WTC11 (cell line): ENCODE results near the gene TMEM185A. TPM values are rescaled to one million over a fixed set of nuclear protein-coding genes. Genes with fewer than 3 reads are reported as not detected.

Experiments
- ATAC-seq: fragments of 200-7000 bp; cut with Tn5 transposase; 2 replicates; pipeline ENCODE4 v1.10.0; 2021; ENCODE audit warnings: mild to moderate bottlenecking, moderate library complexity
- CTCF ChIA-PET: fragments of 300-600 bp; sonication (Branson Sonifier 250); formaldehyde crosslinking; loops from one replicate; lab custom pipeline; 2021; ENCODE audit warnings: antibody characterized with exemption; lab: Charles Lee
- POLR2A ChIA-PET: fragments of 350-600 bp; sonication (Branson Sonifier 250); formaldehyde crosslinking; loops from one replicate; lab custom pipeline; 2021; ENCODE audit warnings: antibody characterized with exemption; lab: Charles Lee
- DNase-seq: peaks from one replicate; pipeline ENCODE4 v3.0.0; 2021; ENCODE audit warnings: low spot score
- H3K27ac Mint-ChIP-seq: 2 replicates; pipeline ENCODE4 v1.8.0; 2021; ENCODE audit warnings: mixed read lengths
- H3K27me3 Mint-ChIP-seq: 2 replicates; pipeline ENCODE4 v1.8.0; 2021; ENCODE audit warnings: low read depth, mild to moderate bottlenecking, moderate library complexity, mixed read lengths
- H3K36me3 Mint-ChIP-seq: 2 replicates; pipeline ENCODE4 v1.8.0; 2021; ENCODE audit warnings: mixed read lengths
- H3K4me1 Mint-ChIP-seq: 2 replicates; pipeline ENCODE4 v1.8.0; 2022; ENCODE audit warnings: mixed read lengths
- H3K4me3 Mint-ChIP-seq: 2 replicates; pipeline ENCODE4 v1.8.0; 2021; ENCODE audit warnings: mild to moderate bottlenecking, moderate library complexity, mixed read lengths
- H3K9me3 Mint-ChIP-seq: 2 replicates; pipeline ENCODE4 v1.8.0; 2021; ENCODE audit warnings: mixed read lengths
- CREM ChIP-seq: sonication (generic); formaldehyde crosslinking; IDR thresholded peaks from 2 replicates; pipeline ENCODE4 v1.8.1; 2022; ENCODE audit warnings: mild to moderate bottlenecking, missing genetic modification reagents, moderate library complexity
- JAZF1 ChIP-seq: fragments of 250-450 bp; sonication (Bioruptor Pico); IDR thresholded peaks from 2 replicates; pipeline ENCODE4 v1.9.0; 2021; ENCODE audit warnings: moderate library complexity, mild to moderate bottlenecking, inconsistent platforms
- KAT7 ChIP-seq: sonication (generic); formaldehyde crosslinking; IDR thresholded peaks from 2 replicates; pipeline ENCODE4 v1.8.1; 2023; ENCODE audit warnings: missing genetic modification reagents, mild to moderate bottlenecking, borderline replicate concordance
- RORB ChIP-seq: fragments of 250-450 bp; sonication (Bioruptor Pico); IDR thresholded peaks from 2 replicates; pipeline ENCODE4 v1.9.0; 2021; ENCODE audit warnings: mild to moderate bottlenecking
- SOX15 ChIP-seq: fragments of 250-450 bp; sonication (Bioruptor Pico); IDR thresholded peaks from 2 replicates; pipeline ENCODE4 v1.9.0; 2021; ENCODE audit warnings: mild to moderate bottlenecking
- TCF7 ChIP-seq: sonication (generic); formaldehyde crosslinking; IDR thresholded peaks from 2 replicates; pipeline ENCODE4 v1.8.0; 2022; ENCODE audit warnings: mild to moderate bottlenecking, low read depth, missing genetic modification reagents, moderate library complexity
- TEAD1 ChIP-seq: sonication (generic); formaldehyde crosslinking; IDR thresholded peaks from 2 replicates; pipeline ENCODE4 v1.8.0; 2022; ENCODE audit warnings: mild to moderate bottlenecking, missing genetic modification reagents
- ZBTB21 ChIP-seq: sonication (generic); formaldehyde crosslinking; IDR thresholded peaks from 2 replicates; pipeline ENCODE4 v1.8.1; 2023; ENCODE audit warnings: mild to moderate bottlenecking, missing genetic modification reagents, borderline replicate concordance
- ZNF219 ChIP-seq: sonication (generic); formaldehyde crosslinking; IDR thresholded peaks from 2 replicates; pipeline ENCODE4 v1.8.0; 2023; ENCODE audit warnings: missing genetic modification reagents, mild to moderate bottlenecking, borderline replicate concordance
- ZNF232 ChIP-seq: sonication (generic); formaldehyde crosslinking; IDR thresholded peaks from 2 replicates; pipeline ENCODE4 v1.8.0; 2022; ENCODE audit warnings: mild to moderate bottlenecking, missing genetic modification reagents
- ZNF416 ChIP-seq: fragments of 250-450 bp; sonication (Bioruptor Pico); IDR thresholded peaks from 2 replicates; pipeline ENCODE4 v1.9.0; 2021; ENCODE audit warnings: mild to moderate bottlenecking, inconsistent platforms
- total RNA-seq: library from RNA; stranded (reverse); gene quantifications from 3 replicates; pipeline ENCODE4 v1.2.3, GENCODE V29; 2021
- TF ChIP-seq, protein P1 (sequence below): fragments of 250-450 bp; sonication (Bioruptor Pico); IDR thresholded peaks from 2 replicates; pipeline ENCODE4 v1.9.0; 2021; ENCODE audit warnings: mild to moderate bottlenecking
- TF ChIP-seq, protein P2 (sequence below): sonication (generic); formaldehyde crosslinking; IDR thresholded peaks from 2 replicates; pipeline ENCODE4 v1.8.1; 2023; ENCODE audit warnings: mild to moderate bottlenecking, missing genetic modification reagents, borderline replicate concordance
- TF ChIP-seq, protein P3 (sequence below): sonication (generic); formaldehyde crosslinking; IDR thresholded peaks from 2 replicates; pipeline ENCODE4 v1.8.0; 2022; ENCODE audit warnings: mild to moderate bottlenecking, missing genetic modification reagents
- TF ChIP-seq, protein P4 (sequence below): sonication (generic); formaldehyde crosslinking; conservative IDR thresholded peaks from 2 replicates; pipeline ENCODE4 v1.8.1; 2023; ENCODE audit warnings: mild to moderate bottlenecking, low read depth, missing genetic modification reagents, moderate library complexity
- TF ChIP-seq, protein P5 (sequence below): sonication (generic); formaldehyde crosslinking; IDR thresholded peaks from 2 replicates; pipeline ENCODE4 v1.8.1; 2022; ENCODE audit warnings: mild to moderate bottlenecking, missing genetic modification reagents, moderate library complexity, borderline replicate concordance
- TF ChIP-seq, protein P6 (sequence below): sonication (generic); formaldehyde crosslinking; IDR thresholded peaks from 2 replicates; pipeline ENCODE4 v1.8.1; 2023; ENCODE audit warnings: mild to moderate bottlenecking, missing genetic modification reagents, moderate library complexity
- TF ChIP-seq, protein P7 (sequence below): fragments of 250-450 bp; sonication (Bioruptor Pico); IDR thresholded peaks from 2 replicates; pipeline ENCODE4 v1.8.0; 2021; ENCODE audit warnings: mild to moderate bottlenecking
- TF ChIP-seq, protein P8 (sequence below): sonication (generic); formaldehyde crosslinking; IDR thresholded peaks from 2 replicates; pipeline ENCODE4 v1.8.0; 2022; ENCODE audit warnings: missing genetic modification reagents

Gene TMEM185A
- total RNA-seq, 1 experiment from 2014 or later, result 20.2 TPM

DNA sequence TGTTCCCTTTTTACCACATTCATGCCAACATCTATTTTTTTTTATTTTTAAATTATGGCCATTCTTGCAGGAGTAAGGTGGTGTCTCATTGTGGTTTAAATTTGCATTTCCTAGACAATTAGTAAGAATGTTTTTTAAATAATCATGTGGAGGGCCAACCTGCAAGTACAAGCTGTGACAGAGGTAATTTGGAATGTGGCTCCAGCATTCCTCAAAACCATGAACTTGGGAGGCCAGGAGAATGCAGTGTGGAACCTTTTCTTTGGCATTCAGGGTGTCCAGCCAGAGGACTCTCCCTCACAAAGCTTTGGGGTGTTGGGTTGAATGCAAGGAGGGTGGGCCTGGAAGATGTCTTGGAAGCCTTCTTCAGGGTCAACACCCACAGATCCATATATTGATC is 7.3 kb upstream of the TMEM185A start:
- TF ChIP-seq, protein P1, sequence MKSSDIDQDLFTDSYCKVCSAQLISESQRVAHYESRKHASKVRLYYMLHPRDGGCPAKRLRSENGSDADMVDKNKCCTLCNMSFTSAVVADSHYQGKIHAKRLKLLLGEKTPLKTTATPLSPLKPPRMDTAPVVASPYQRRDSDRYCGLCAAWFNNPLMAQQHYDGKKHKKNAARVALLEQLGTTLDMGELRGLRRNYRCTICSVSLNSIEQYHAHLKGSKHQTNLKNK, result no peak
- TF ChIP-seq, protein P2, sequence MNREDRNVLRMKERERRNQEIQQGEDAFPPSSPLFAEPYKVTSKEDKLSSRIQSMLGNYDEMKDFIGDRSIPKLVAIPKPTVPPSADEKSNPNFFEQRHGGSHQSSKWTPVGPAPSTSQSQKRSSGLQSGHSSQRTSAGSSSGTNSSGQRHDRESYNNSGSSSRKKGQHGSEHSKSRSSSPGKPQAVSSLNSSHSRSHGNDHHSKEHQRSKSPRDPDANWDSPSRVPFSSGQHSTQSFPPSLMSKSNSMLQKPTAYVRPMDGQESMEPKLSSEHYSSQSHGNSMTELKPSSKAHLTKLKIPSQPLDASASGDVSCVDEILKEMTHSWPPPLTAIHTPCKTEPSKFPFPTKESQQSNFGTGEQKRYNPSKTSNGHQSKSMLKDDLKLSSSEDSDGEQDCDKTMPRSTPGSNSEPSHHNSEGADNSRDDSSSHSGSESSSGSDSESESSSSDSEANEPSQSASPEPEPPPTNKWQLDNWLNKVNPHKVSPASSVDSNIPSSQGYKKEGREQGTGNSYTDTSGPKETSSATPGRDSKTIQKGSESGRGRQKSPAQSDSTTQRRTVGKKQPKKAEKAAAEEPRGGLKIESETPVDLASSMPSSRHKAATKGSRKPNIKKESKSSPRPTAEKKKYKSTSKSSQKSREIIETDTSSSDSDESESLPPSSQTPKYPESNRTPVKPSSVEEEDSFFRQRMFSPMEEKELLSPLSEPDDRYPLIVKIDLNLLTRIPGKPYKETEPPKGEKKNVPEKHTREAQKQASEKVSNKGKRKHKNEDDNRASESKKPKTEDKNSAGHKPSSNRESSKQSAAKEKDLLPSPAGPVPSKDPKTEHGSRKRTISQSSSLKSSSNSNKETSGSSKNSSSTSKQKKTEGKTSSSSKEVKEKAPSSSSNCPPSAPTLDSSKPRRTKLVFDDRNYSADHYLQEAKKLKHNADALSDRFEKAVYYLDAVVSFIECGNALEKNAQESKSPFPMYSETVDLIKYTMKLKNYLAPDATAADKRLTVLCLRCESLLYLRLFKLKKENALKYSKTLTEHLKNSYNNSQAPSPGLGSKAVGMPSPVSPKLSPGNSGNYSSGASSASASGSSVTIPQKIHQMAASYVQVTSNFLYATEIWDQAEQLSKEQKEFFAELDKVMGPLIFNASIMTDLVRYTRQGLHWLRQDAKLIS, result no peak
- TF ChIP-seq ZNF219 (CRISPR knock-in tag) (no peak), ZNF232 (CRISPR knock-in tag) (no peak), SOX15 (CRISPR knock-in tag) (no peak), ZBTB21 (CRISPR knock-in tag) (no peak), TEAD1 (no peak), KAT7 (no peak), JAZF1 (CRISPR knock-in tag) (no peak), RORB (CRISPR knock-in tag) (no peak), CREM (no peak), TCF7 (CRISPR knock-in tag) (no peak), ZNF416 (CRISPR knock-in tag) (no peak)
- TF ChIP-seq, protein P3, sequence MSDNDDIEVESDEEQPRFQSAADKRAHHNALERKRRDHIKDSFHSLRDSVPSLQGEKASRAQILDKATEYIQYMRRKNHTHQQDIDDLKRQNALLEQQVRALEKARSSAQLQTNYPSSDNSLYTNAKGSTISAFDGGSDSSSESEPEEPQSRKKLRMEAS, result no peak
- TF ChIP-seq, protein P4, sequence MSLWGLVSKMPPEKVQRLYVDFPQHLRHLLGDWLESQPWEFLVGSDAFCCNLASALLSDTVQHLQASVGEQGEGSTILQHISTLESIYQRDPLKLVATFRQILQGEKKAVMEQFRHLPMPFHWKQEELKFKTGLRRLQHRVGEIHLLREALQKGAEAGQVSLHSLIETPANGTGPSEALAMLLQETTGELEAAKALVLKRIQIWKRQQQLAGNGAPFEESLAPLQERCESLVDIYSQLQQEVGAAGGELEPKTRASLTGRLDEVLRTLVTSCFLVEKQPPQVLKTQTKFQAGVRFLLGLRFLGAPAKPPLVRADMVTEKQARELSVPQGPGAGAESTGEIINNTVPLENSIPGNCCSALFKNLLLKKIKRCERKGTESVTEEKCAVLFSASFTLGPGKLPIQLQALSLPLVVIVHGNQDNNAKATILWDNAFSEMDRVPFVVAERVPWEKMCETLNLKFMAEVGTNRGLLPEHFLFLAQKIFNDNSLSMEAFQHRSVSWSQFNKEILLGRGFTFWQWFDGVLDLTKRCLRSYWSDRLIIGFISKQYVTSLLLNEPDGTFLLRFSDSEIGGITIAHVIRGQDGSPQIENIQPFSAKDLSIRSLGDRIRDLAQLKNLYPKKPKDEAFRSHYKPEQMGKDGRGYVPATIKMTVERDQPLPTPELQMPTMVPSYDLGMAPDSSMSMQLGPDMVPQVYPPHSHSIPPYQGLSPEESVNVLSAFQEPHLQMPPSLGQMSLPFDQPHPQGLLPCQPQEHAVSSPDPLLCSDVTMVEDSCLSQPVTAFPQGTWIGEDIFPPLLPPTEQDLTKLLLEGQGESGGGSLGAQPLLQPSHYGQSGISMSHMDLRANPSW, result no peak
- TF ChIP-seq, protein P5, sequence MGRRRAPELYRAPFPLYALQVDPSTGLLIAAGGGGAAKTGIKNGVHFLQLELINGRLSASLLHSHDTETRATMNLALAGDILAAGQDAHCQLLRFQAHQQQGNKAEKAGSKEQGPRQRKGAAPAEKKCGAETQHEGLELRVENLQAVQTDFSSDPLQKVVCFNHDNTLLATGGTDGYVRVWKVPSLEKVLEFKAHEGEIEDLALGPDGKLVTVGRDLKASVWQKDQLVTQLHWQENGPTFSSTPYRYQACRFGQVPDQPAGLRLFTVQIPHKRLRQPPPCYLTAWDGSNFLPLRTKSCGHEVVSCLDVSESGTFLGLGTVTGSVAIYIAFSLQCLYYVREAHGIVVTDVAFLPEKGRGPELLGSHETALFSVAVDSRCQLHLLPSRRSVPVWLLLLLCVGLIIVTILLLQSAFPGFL (CRISPR knock-in tag), result no peak
- TF ChIP-seq, protein P6, sequence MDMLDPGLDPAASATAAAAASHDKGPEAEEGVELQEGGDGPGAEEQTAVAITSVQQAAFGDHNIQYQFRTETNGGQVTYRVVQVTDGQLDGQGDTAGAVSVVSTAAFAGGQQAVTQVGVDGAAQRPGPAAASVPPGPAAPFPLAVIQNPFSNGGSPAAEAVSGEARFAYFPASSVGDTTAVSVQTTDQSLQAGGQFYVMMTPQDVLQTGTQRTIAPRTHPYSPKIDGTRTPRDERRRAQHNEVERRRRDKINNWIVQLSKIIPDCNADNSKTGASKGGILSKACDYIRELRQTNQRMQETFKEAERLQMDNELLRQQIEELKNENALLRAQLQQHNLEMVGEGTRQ, result no peak
- TF ChIP-seq, protein P7, sequence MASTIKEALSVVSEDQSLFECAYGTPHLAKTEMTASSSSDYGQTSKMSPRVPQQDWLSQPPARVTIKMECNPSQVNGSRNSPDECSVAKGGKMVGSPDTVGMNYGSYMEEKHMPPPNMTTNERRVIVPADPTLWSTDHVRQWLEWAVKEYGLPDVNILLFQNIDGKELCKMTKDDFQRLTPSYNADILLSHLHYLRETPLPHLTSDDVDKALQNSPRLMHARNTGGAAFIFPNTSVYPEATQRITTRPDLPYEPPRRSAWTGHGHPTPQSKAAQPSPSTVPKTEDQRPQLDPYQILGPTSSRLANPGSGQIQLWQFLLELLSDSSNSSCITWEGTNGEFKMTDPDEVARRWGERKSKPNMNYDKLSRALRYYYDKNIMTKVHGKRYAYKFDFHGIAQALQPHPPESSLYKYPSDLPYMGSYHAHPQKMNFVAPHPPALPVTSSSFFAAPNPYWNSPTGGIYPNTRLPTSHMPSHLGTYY (CRISPR knock-in tag), result no peak
- TF ChIP-seq, protein P8, sequence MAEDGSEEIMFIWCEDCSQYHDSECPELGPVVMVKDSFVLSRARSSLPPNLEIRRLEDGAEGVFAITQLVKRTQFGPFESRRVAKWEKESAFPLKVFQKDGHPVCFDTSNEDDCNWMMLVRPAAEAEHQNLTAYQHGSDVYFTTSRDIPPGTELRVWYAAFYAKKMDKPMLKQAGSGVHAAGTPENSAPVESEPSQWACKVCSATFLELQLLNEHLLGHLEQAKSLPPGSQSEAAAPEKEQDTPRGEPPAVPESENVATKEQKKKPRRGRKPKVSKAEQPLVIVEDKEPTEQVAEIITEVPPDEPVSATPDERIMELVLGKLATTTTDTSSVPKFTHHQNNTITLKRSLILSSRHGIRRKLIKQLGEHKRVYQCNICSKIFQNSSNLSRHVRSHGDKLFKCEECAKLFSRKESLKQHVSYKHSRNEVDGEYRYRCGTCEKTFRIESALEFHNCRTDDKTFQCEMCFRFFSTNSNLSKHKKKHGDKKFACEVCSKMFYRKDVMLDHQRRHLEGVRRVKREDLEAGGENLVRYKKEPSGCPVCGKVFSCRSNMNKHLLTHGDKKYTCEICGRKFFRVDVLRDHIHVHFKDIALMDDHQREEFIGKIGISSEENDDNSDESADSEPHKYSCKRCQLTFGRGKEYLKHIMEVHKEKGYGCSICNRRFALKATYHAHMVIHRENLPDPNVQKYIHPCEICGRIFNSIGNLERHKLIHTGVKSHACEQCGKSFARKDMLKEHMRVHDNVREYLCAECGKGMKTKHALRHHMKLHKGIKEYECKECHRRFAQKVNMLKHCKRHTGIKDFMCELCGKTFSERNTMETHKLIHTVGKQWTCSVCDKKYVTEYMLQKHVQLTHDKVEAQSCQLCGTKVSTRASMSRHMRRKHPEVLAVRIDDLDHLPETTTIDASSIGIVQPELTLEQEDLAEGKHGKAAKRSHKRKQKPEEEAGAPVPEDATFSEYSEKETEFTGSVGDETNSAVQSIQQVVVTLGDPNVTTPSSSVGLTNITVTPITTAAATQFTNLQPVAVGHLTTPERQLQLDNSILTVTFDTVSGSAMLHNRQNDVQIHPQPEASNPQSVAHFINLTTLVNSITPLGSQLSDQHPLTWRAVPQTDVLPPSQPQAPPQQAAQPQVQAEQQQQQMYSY (CRISPR knock-in tag), result no peak
- TF ChIP-seq, all 79 proteins: peak for 0
- ATAC-seq (no peak), DNase-seq (no peak)
- Mint-ChIP-seq H3K4me3 (no peak overlapping the region), H3K27ac (no peak overlapping the region), H3K27me3 (peaks cover 22% of the 10 kb centered on the region), H3K36me3 (no peaks in the 10 kb centered on the region), H3K9me3 (peaks cover 7% of the 10 kb centered on the region; the same call in 1 of the 2 replicates), H3K4me1 (no peaks in the 10 kb centered on the region)
- ChIA-PET POLR2A (no interaction called here), CTCF (no interaction called here)
